HG02884 (cell line): Measurements from ENCODE around the gene KAZN.
"Not testable (repeated sequence)": the region's sequence is repeated elsewhere in the genome, so short reads cannot be mapped to it uniquely, and the experiment has no call there.

Experiments used
- ATAC-seq: cut with Tn5 transposase; IDR thresholded peaks from one replicate; pipeline ENCODE4 v1.9.1; 2021; ENCODE audit warnings: mild to moderate bottlenecking, moderate library complexity; ENCODE audit not compliant: unreplicated experiment

Gene KAZN

GRCh38 chr1:15039017-15039648, 440.6 kb downstream of the KAZN start:
- no peak for ATAC-seq

GRCh38 chr1:15039901-15040300, 441.4 kb downstream of the KAZN start:
- no peak for ATAC-seq

GRCh38 chr1:15040685-15041084, 442.2 kb downstream of the KAZN start:
- ATAC-seq = not testable (repeated sequence)

- ATAC-seq = no peak
Observed at GRCh38 chr1:15042866-15043265, 444.4 kb downstream of the KAZN start.

- no peak for ATAC-seq
Observed at GRCh38 chr1:15043934-15044333, 445.4 kb downstream of the KAZN start.

- ATAC-seq = no peak
Observed at GRCh38 chr1:15045123-15045522, 446.6 kb downstream of the KAZN start.

- no peak for ATAC-seq
Observed at GRCh38 chr1:15046487-15047165, 448.1 kb downstream of the KAZN start.

- no peak for ATAC-seq
Observed at GRCh38 chr1:15047237-15047636, 448.8 kb downstream of the KAZN start.

- ATAC-seq = no peak
Observed at GRCh38 chr1:15048437-15048980, 450.0 kb downstream of the KAZN start.

- ATAC-seq = no peak
Observed at GRCh38 chr1:15049067-15049466, 450.6 kb downstream of the KAZN start.

- no peak for ATAC-seq
Observed at GRCh38 chr1:15051882-15052528, 453.5 kb downstream of the KAZN start.

GRCh38 chr1:15053153-15053552, 454.7 kb downstream of the KAZN start:
- ATAC-seq = no peak

GRCh38 chr1:15055736-15056415, 457.4 kb downstream of the KAZN start:
- ATAC-seq = no peak

GRCh38 chr1:15056515-15057285, 458.2 kb downstream of the KAZN start:
- ATAC-seq = no peak

- ATAC-seq = no peak
Observed at GRCh38 chr1:15057834-15058233, 459.3 kb downstream of the KAZN start.

GRCh38 chr1:15058261-15058660, 459.8 kb downstream of the KAZN start:
- no peak for ATAC-seq

GRCh38 chr1:15060104-15060503, 461.6 kb downstream of the KAZN start:
- no peak for ATAC-seq

- no peak for ATAC-seq
Observed at GRCh38 chr1:15062479-15063099, 464.1 kb downstream of the KAZN start.

- no peak for ATAC-seq
Observed at GRCh38 chr1:15063346-15063745, 464.9 kb downstream of the KAZN start.

GRCh38 chr1:15063783-15064182, 465.3 kb downstream of the KAZN start:
- no peak for ATAC-seq
